ENCODE data around the gene ZNF195.
"Not testable (repeated sequence)": the region's sequence is repeated elsewhere in the genome, so short reads cannot be mapped to it uniquely, and the experiment has no call there.

- TF ChIP-seq CTCF, POLR2A, POLR2AphosphoS5 (IDR thresholded peaks at IDR 0.05): not testable (repeated sequence)
Measured at GRCh38 chr11:3423928-3424327, 45.0 kb upstream of the ZNF195 start.

All from suprapubic skin (tissue), 4 donors.